Activated naive CD4-positive, alpha-beta T cell treated with anti-CD3 and anti-CD28 coated beads, Interleukin-2, amount 50 U/mL, for 16 hours (primary cell): ENCODE measurements around the gene CNIH2.

Source experiments
- DNase-seq: peaks from one replicate; pipeline ENCODE4 v3.0.0-alpha.2; 2020

CNIH2 gene

GRCh38 chr11:66333220-66333877, 55.4 kb downstream of the CNIH2 start:
- DNase-seq = no peak
